Liver (tissue), 9 donors: ENCODE measurements around the gene SLC38A7. TPM values are rescaled to one million over a fixed set of nuclear protein-coding genes. Genes with fewer than 3 reads are reported as not detected.

ENCODE experiments used
- DNase-seq: peaks from one replicate; pipeline ENCODE4 v3.0.0-alpha.2; 2017; ENCODE audit warnings: low spot score
- H3K27ac ChIP-seq, 2 donors: one replicate each; pipeline ENCODE4 v1.7.0; 2013; ENCODE audit warnings: inconsistent platforms in 2 of 2, low read length in 2 of 2, control low read depth in 1 of 2, low read depth in 1 of 2, mild to moderate bottlenecking in 1 of 2
- H3K27me3 ChIP-seq, 4 donors: one replicate each; pipeline versions ENCODE4 v1.6.1 to v1.7.0; 2013; ENCODE audit warnings: low read length in 3 of 4, inconsistent platforms in 1 of 4, mild to moderate bottlenecking in 1 of 4, moderate library complexity in 1 of 4; ENCODE audit not compliant: control insufficient read depth in 4 of 4, insufficient read depth in 4 of 4
- H3K36me3 ChIP-seq, 4 donors: one replicate each; pipeline versions ENCODE4 v1.6.1 to v1.7.0; 2013; ENCODE audit warnings: low read length in 3 of 4, mild to moderate bottlenecking in 3 of 4, low read depth in 1 of 4, moderate library complexity in 1 of 4; ENCODE audit not compliant: control insufficient read depth in 4 of 4, insufficient read depth in 3 of 4
- H3K4me1 ChIP-seq, 4 donors: one replicate each; pipeline versions ENCODE4 v1.6.1 to v1.7.0; 2013; ENCODE audit warnings: low read length in 3 of 4, mild to moderate bottlenecking in 3 of 4, moderate library complexity in 1 of 4; ENCODE audit not compliant: control insufficient read depth in 4 of 4, insufficient read depth in 4 of 4
- H3K4me3 ChIP-seq, 3 donors: one replicate each; pipeline versions ENCODE4 v1.6.1 to v1.7.0; 2013; ENCODE audit warnings: low read length in 3 of 3, control low read depth in 1 of 3, low read depth in 1 of 3, mild to moderate bottlenecking in 1 of 3
- H3K9ac ChIP-seq, 2 donors: one replicate each; pipeline ENCODE4 v1.7.0; 2013; ENCODE audit warnings: low read length in 2 of 2, mild to moderate bottlenecking in 2 of 2, moderate library complexity in 2 of 2, control low read depth in 1 of 2, low read depth in 1 of 2
- H3K9me3 ChIP-seq, 4 donors: one replicate each; pipeline versions ENCODE4 v1.6.1 to v1.7.0; 2013; ENCODE audit warnings: low read length in 3 of 4; ENCODE audit not compliant: control insufficient read depth in 4 of 4
- EGR1 ChIP-seq, 2 donors: IDR thresholded peaks; 2 replicates each; pipeline ENCODE4 v1.6.1; 2016 to 2018; ENCODE audit warnings: antibody characterized with exemption in 2 of 2, low read depth in 2 of 2
- FOXA1 ChIP-seq: IDR thresholded peaks from 2 replicates; pipeline ENCODE4 v1.6.1; 2016; ENCODE audit warnings: antibody characterized with exemption
- FOXA2 ChIP-seq: IDR thresholded peaks from 2 replicates; pipeline ENCODE4 v1.6.1; 2016; ENCODE audit warnings: antibody characterized with exemption
- GABPA ChIP-seq, 2 donors: IDR thresholded peaks in 1 of 2; conservative IDR thresholded peaks in 1 of 2; 2 replicates each; pipeline ENCODE4 v1.6.1; 2016; ENCODE audit warnings: antibody characterized with exemption in 2 of 2, mild to moderate bottlenecking in 1 of 2, moderate library complexity in 1 of 2
- HNF4A ChIP-seq, 2 donors: conservative IDR thresholded peaks; 2 replicates each; pipeline ENCODE4 v1.6.1; 2016; ENCODE audit warnings: antibody characterized with exemption in 2 of 2, mild to moderate bottlenecking in 2 of 2
- HNF4G ChIP-seq: IDR thresholded peaks from 2 replicates; pipeline ENCODE4 v1.6.1; 2016; ENCODE audit warnings: antibody characterized with exemption
- JUND ChIP-seq, 2 donors: IDR thresholded peaks; 2 replicates each; pipeline ENCODE4 v1.6.1; 2016; ENCODE audit warnings: antibody characterized with exemption in 2 of 2
- NR2F2 ChIP-seq: IDR thresholded peaks from 2 replicates; pipeline ENCODE4 v1.6.1; 2016; ENCODE audit warnings: antibody characterized with exemption
- RAD21 ChIP-seq, 2 donors: IDR thresholded peaks; 2 replicates each; pipeline ENCODE4 v1.6.1; 2016; ENCODE audit warnings: antibody characterized with exemption in 2 of 2, mild to moderate bottlenecking in 2 of 2
- RXRA ChIP-seq, 2 donors: IDR thresholded peaks; 2 replicates each; pipeline ENCODE4 v1.6.1; 2017 to 2018; ENCODE audit warnings: antibody characterized with exemption in 2 of 2, mild to moderate bottlenecking in 1 of 2
- SP1 ChIP-seq: IDR thresholded peaks from 2 replicates; pipeline ENCODE4 v1.6.1; 2018; ENCODE audit warnings: antibody characterized with exemption, mild to moderate bottlenecking
- TAF1 ChIP-seq: conservative IDR thresholded peaks from 2 replicates; pipeline ENCODE4 v1.6.1; 2016; ENCODE audit warnings: antibody characterized with exemption, mild to moderate bottlenecking
- YY1 ChIP-seq: IDR thresholded peaks from 2 replicates; pipeline ENCODE4 v1.6.1; 2016; ENCODE audit warnings: antibody characterized with exemption, mild to moderate bottlenecking
- WGBS: extraction: QIAGEN DNeasy Blood & Tissue Kit; methylation state at CpG from one replicate; pipeline ENCODE4 v1.1.7; 2013; 5-methylcytosine and 5-hydroxymethylcytosine counted together
- polyA plus RNA-seq, 2 donors: library from polyadenylated mRNA; stranded (reverse) in 1 of 2; unstranded in 1 of 2; fragments of 200-250 nt in 1 of 2; fragments of >200 nt in 1 of 2; fragmentation: Nextera tagmentation in 1 of 2; extraction: Ambion mirVana in 1 of 2; gene quantifications; one replicate each; pipeline versions ENCODE4 v1.2.1 to v1.2.3, GENCODE V29; 2013 to 2015
- total RNA-seq, 2 donors: library from RNA; depleted of rRNA; stranded (reverse); fragments of >200 nt; gene quantifications; one replicate each; pipeline ENCODE4 v1.2.3, GENCODE V29; 2014
- TF ChIP-seq, protein P1 (sequence below): IDR thresholded peaks from 2 replicates; pipeline ENCODE4 v1.6.1; 2016; ENCODE audit warnings: antibody characterized with exemption
- TF ChIP-seq, protein P2 (sequence below): IDR thresholded peaks from 2 replicates; pipeline ENCODE4 v1.6.1; 2016; ENCODE audit warnings: antibody characterized with exemption
- TF ChIP-seq, protein P3 (sequence below): fragments of 150-350 bp; IDR thresholded peaks from 2 replicates; pipeline ENCODE4 v1.5.1; 2017; ENCODE audit warnings: improper control_type of control experiment, low read depth, low read length; ENCODE audit not compliant: missing input control
- TF ChIP-seq, protein P4 (sequence below): IDR thresholded peaks from 2 replicates; pipeline ENCODE4 v1.6.1; 2016; ENCODE audit warnings: antibody characterized with exemption, mild to moderate bottlenecking
- TF ChIP-seq, protein P5 (sequence below): IDR thresholded peaks from 2 replicates; pipeline ENCODE4 v1.6.1; 2016; ENCODE audit warnings: antibody characterized with exemption
- donor health status: healthy.
- donor health status: healthy.
- donor health status: healthy.
- donor health status: healthy.
- donor health status: healthy.

SLC38A7 gene
- total and polyA plus RNA-seq, 4 donors = 7.9 to 18.7 (median 11.0) TPM

DNA sequence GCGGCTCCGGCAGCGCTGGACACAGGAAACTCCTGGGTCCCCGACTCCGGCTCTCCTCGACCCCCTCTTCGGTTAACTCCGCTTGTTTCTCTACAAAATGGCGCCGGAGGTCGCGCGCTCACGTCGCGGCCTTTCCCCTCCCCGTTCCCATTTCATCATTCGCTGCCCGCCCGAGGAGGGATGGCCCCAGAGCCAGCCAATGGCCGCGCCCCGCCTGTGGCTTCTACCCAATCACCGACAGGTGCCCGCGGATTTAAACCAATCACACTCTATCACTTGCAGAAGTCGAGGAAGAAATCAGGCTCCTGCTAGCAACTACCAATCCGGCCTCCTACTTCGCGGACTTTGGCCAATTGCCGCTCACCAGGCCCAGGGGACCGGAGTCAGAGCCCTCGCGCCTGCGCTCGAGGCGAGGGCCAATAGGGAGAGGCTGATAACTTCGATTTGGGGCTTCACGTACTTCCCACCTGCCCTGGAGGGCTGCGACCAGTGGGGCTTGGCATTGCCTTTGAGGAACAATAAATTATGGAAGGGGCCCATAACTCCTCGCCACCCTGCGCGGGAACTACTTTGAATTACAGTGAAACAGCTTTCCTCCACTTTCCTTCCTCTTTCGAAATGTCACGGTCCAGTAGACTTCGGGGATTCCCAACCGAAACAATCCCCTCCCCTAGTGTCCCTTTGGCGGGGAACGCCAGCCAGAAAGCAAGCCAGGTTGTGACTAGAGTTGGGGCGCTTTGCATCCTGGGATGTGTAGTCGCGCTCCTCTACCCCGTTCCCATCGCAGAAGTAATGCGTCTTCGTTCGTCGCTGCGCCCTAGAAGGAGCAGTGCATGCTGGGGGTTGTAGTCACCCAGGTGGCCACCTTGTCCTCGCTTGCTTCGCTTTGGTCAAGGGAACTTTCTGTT lies 54.6 kb downstream of the SLC38A7 start, which contains the start of gene CNOT1:
TSS of gene CNOT1 (minus strand) at position 94 of the 908 bp plus-strand sequence. CDS start 30,489 bp downstream, outside the sequence.
- WGBS = under 1% methylated on average over 61 of the region's 61 CpGs
- H3K36me3 ChIP-seq = no peaks in the 10 kb centered on the region
- H3K27me3 ChIP-seq = no peaks in the 10 kb centered on the region
- peak; percentile 98 for DNase-seq
- H3K4me3 ChIP-seq = peak within 1 kb of the TSS; percentile 86 to 97 (median 92)
- H3K9ac ChIP-seq = peak within 1 kb of the TSS; percentile 82 to 92
- peaks cover 3 to 21% (median 12%) of the 10 kb centered on the region in 4 donors for H3K4me1 ChIP-seq
- peak within 1 kb of the TSS; percentile 93 to 97 for H3K27ac ChIP-seq
- H3K9me3 ChIP-seq = no peaks in the 10 kb centered on the region
- TF ChIP-seq, protein P1, sequence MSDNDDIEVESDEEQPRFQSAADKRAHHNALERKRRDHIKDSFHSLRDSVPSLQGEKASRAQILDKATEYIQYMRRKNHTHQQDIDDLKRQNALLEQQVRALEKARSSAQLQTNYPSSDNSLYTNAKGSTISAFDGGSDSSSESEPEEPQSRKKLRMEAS = peak; percentile 39
- TF ChIP-seq, protein P2, sequence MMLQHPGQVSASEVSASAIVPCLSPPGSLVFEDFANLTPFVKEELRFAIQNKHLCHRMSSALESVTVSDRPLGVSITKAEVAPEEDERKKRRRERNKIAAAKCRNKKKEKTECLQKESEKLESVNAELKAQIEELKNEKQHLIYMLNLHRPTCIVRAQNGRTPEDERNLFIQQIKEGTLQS = peak; percentile 89
- no peak for TF ChIP-seq FOXA1
- TF ChIP-seq EGR1 (IDR thresholded peaks at IDR 0.05; ENCODE audit: low read depth in 2 of 2) = no peak
- TF ChIP-seq, protein P3, sequence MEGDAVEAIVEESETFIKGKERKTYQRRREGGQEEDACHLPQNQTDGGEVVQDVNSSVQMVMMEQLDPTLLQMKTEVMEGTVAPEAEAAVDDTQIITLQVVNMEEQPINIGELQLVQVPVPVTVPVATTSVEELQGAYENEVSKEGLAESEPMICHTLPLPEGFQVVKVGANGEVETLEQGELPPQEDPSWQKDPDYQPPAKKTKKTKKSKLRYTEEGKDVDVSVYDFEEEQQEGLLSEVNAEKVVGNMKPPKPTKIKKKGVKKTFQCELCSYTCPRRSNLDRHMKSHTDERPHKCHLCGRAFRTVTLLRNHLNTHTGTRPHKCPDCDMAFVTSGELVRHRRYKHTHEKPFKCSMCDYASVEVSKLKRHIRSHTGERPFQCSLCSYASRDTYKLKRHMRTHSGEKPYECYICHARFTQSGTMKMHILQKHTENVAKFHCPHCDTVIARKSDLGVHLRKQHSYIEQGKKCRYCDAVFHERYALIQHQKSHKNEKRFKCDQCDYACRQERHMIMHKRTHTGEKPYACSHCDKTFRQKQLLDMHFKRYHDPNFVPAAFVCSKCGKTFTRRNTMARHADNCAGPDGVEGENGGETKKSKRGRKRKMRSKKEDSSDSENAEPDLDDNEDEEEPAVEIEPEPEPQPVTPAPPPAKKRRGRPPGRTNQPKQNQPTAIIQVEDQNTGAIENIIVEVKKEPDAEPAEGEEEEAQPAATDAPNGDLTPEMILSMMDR = no peak
- TF ChIP-seq, protein P4, sequence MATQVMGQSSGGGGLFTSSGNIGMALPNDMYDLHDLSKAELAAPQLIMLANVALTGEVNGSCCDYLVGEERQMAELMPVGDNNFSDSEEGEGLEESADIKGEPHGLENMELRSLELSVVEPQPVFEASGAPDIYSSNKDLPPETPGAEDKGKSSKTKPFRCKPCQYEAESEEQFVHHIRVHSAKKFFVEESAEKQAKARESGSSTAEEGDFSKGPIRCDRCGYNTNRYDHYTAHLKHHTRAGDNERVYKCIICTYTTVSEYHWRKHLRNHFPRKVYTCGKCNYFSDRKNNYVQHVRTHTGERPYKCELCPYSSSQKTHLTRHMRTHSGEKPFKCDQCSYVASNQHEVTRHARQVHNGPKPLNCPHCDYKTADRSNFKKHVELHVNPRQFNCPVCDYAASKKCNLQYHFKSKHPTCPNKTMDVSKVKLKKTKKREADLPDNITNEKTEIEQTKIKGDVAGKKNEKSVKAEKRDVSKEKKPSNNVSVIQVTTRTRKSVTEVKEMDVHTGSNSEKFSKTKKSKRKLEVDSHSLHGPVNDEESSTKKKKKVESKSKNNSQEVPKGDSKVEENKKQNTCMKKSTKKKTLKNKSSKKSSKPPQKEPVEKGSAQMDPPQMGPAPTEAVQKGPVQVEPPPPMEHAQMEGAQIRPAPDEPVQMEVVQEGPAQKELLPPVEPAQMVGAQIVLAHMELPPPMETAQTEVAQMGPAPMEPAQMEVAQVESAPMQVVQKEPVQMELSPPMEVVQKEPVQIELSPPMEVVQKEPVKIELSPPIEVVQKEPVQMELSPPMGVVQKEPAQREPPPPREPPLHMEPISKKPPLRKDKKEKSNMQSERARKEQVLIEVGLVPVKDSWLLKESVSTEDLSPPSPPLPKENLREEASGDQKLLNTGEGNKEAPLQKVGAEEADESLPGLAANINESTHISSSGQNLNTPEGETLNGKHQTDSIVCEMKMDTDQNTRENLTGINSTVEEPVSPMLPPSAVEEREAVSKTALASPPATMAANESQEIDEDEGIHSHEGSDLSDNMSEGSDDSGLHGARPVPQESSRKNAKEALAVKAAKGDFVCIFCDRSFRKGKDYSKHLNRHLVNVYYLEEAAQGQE = peak; percentile 47
- peak; percentile 58 for TF ChIP-seq HNF4G
- TF ChIP-seq SP1 = peak; percentile 100
- TF ChIP-seq YY1 = peak; percentile 99
- peak; percentile 9 to 54 for TF ChIP-seq JUND (IDR thresholded peaks at IDR 0.05)
- TF ChIP-seq RXRA (IDR thresholded peaks at IDR 0.05) = peak in 1 of 2 donors; percentile 44
- TF ChIP-seq HNF4A (conservative IDR thresholded peaks at IDR 0.05) = peak; percentile 70 to 85
- peak in 1 of 2 donors; percentile 21 for TF ChIP-seq RAD21 (IDR thresholded peaks at IDR 0.05)
- no peak for TF ChIP-seq TAF1
- TF ChIP-seq FOXA2 = no peak
- TF ChIP-seq NR2F2 = peak; percentile 87
- TF ChIP-seq, protein P5, sequence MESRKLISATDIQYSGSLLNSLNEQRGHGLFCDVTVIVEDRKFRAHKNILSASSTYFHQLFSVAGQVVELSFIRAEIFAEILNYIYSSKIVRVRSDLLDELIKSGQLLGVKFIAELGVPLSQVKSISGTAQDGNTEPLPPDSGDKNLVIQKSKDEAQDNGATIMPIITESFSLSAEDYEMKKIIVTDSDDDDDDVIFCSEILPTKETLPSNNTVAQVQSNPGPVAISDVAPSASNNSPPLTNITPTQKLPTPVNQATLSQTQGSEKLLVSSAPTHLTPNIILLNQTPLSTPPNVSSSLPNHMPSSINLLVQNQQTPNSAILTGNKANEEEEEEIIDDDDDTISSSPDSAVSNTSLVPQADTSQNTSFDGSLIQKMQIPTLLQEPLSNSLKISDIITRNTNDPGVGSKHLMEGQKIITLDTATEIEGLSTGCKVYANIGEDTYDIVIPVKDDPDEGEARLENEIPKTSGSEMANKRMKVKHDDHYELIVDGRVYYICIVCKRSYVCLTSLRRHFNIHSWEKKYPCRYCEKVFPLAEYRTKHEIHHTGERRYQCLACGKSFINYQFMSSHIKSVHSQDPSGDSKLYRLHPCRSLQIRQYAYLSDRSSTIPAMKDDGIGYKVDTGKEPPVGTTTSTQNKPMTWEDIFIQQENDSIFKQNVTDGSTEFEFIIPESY = peak; percentile 88
- no peak for TF ChIP-seq GABPA (IDR thresholded peaks at IDR 0.05 in 1 of 2, conservative IDR thresholded peaks at IDR 0.05 in 1 of 2)
